Glutamatergic neuron (in vitro differentiated cells): Measurements from ENCODE around the gene ZNF879. TPM values are rescaled to one million over a fixed set of nuclear protein-coding genes. Genes with fewer than 3 reads are reported as not detected.

Experiments used
- DNase-seq: peaks from one replicate; pipeline ENCODE4 v3.0.0; 2022
- H3K27ac Mint-ChIP-seq: one replicate; pipeline ENCODE4 v1.8.0; 2020; ENCODE audit warnings: mild to moderate bottlenecking, mixed read lengths, inconsistent platforms; ENCODE audit not compliant: unreplicated experiment
- H3K27me3 Mint-ChIP-seq: one replicate; pipeline ENCODE4 v1.8.0; 2020; ENCODE audit warnings: mild to moderate bottlenecking, moderate library complexity, mixed read lengths, inconsistent platforms; ENCODE audit not compliant: unreplicated experiment
- H3K36me3 Mint-ChIP-seq: one replicate; pipeline ENCODE4 v1.8.0; 2020; ENCODE audit warnings: mild to moderate bottlenecking, mixed read lengths, inconsistent platforms; ENCODE audit not compliant: unreplicated experiment
- H3K4me1 Mint-ChIP-seq: one replicate; pipeline ENCODE4 v1.8.0; 2020; ENCODE audit warnings: mild to moderate bottlenecking, low read depth, mixed read lengths, inconsistent platforms; ENCODE audit not compliant: unreplicated experiment
- H3K4me3 Mint-ChIP-seq: one replicate; pipeline ENCODE4 v1.8.0; 2020; ENCODE audit warnings: mild to moderate bottlenecking, mixed read lengths, inconsistent platforms; ENCODE audit not compliant: unreplicated experiment
- H3K9me3 Mint-ChIP-seq: one replicate; pipeline ENCODE4 v1.8.0; 2020; ENCODE audit warnings: mild to moderate bottlenecking, moderate library complexity, mixed read lengths, inconsistent platforms; ENCODE audit not compliant: unreplicated experiment
- total RNA-seq: library from RNA; stranded (reverse); fragmentation: NEBNext Ultra II Directional; extraction: Animal tissue kit (Norgen Biotek cat#: 25700); gene quantifications from one replicate; pipeline ENCODE4 v1.2.1, GENCODE V29; 2021; ENCODE audit not compliant: unreplicated experiment
- TF ChIP-seq, protein P1 (sequence below): fragments of 200-600 bp; sonication (generic); IDR thresholded peaks from one replicate; pipeline ENCODE4 v1.5.0; 2021; ENCODE audit not compliant: partially characterized antibody, unreplicated experiment

Gene ZNF879
- total RNA-seq, 1 donor from 2014 or later = 5.7 TPM

GRCh38 chr5:178984145-178985072, 39.2 kb upstream of the ZNF879 start:
- Mint-ChIP-seq H3K27me3 (peaks cover 8% of the 10 kb centered on the region), H3K36me3 (peaks cover 44% of the 10 kb centered on the region), H3K4me3 (no peak overlapping the region), H3K27ac (no peak overlapping the region), H3K4me1 (no peaks in the 10 kb centered on the region), H3K9me3 (peaks cover 22% of the 10 kb centered on the region)
- no peak for DNase-seq
- TF ChIP-seq, protein P1, sequence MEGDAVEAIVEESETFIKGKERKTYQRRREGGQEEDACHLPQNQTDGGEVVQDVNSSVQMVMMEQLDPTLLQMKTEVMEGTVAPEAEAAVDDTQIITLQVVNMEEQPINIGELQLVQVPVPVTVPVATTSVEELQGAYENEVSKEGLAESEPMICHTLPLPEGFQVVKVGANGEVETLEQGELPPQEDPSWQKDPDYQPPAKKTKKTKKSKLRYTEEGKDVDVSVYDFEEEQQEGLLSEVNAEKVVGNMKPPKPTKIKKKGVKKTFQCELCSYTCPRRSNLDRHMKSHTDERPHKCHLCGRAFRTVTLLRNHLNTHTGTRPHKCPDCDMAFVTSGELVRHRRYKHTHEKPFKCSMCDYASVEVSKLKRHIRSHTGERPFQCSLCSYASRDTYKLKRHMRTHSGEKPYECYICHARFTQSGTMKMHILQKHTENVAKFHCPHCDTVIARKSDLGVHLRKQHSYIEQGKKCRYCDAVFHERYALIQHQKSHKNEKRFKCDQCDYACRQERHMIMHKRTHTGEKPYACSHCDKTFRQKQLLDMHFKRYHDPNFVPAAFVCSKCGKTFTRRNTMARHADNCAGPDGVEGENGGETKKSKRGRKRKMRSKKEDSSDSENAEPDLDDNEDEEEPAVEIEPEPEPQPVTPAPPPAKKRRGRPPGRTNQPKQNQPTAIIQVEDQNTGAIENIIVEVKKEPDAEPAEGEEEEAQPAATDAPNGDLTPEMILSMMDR = no peak

DNA sequence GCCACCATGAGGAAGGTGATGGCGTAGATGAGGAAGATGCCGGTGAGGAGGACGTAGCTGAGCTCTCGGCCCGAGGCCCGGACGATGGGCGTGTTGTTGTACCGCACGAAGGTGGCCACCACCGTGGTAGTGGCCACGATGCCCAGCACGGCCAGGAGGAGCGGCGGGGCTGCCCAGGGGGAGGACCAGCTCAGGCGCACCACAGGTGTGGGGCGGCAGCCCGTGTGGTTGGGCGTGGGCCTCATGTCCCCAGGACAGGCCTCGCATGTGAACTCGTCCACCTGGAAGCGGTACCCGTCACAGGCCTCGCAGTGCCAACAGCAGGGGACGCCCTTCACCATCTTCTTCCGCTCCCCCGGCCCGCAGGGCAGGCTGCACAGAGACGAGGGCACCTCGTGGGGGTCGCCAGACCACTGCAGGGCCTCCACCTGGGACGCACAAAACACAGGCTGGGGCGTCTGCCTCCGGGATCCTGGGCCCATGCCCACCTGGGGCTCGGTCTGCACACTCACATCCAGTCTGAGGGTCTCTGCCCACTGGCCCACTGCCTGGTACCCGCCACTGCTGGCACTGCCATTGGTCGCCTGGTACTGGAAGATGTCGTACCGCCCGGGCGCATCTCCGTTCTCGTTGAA, 37.2 kb upstream of the ZNF879 start:
- peaks cover 35% of the 10 kb centered on the region for H3K36me3 Mint-ChIP-seq
- H3K9me3 Mint-ChIP-seq = peaks cover 19% of the 10 kb centered on the region
- H3K27ac Mint-ChIP-seq = no peak overlapping the region
- no peak for DNase-seq
- no peaks in the 10 kb centered on the region for H3K4me1 Mint-ChIP-seq
- peaks cover 8% of the 10 kb centered on the region for H3K27me3 Mint-ChIP-seq
- no peak overlapping the region for H3K4me3 Mint-ChIP-seq
- TF ChIP-seq, protein P1 = no peak

GRCh38 chr5:178988436-178989220, 35.0 kb upstream of the ZNF879 start:
- DNase-seq = no peak
- Mint-ChIP-seq H3K27me3 (peaks cover 19% of the 10 kb centered on the region), H3K4me3 (no peak overlapping the region), H3K36me3 (peaks cover 22% of the 10 kb centered on the region), H3K9me3 (peaks cover 17% of the 10 kb centered on the region), H3K27ac (no peak overlapping the region), H3K4me1 (no peaks in the 10 kb centered on the region)
- TF ChIP-seq, protein P1 = no peak

DNA sequence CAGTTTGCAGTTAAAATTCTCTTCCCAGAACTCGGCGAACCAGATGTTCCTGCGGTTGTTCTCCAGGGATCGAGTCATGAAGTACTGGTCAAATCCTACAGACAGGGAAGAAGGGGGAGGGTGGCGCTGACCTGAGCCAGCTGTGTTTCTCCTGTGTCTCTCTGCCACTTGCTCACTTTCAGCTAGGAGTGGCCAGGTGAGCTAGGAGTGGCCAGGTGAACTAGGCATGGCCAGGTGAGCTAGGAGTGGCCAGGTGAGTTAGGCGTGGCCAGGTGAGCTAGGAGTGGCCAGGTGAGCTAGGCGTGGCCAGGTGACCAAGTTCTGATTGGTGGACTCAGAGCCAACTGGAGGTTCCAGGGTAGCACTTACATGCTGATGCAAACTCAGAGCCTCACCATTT, 34.3 kb upstream of the ZNF879 start:
- TF ChIP-seq, protein P1 = no peak
- Mint-ChIP-seq H3K4me3 (no peak overlapping the region), H3K27me3 (peaks cover 21% of the 10 kb centered on the region), H3K36me3 (peaks cover 17% of the 10 kb centered on the region), H3K27ac (no peak overlapping the region), H3K4me1 (no peaks in the 10 kb centered on the region), H3K9me3 (peaks cover 16% of the 10 kb centered on the region)
- DNase-seq = no peak
